Type B pancreatic cell (in vitro differentiated cells): ENCODE measurements around the gene MSH3. TPM values are rescaled to one million over a fixed set of nuclear protein-coding genes. Genes with fewer than 3 reads are reported as not detected.

Source experiments
- DNase-seq: peaks from one replicate; pipeline ENCODE4 v3.0.0; 2021; ENCODE audit warnings: mixed read lengths; ENCODE audit not compliant: unreplicated experiment; ENCODE audit errors: extremely low spot score
- H3K27ac Mint-ChIP-seq: 2 replicates; pipeline ENCODE4 v1.8.0; 2021; ENCODE audit warnings: mild to moderate bottlenecking, mixed read lengths
- H3K27me3 Mint-ChIP-seq: 2 replicates; pipeline ENCODE4 v1.8.0; 2021; ENCODE audit warnings: mixed read lengths
- H3K36me3 Mint-ChIP-seq: 2 replicates; pipeline ENCODE4 v1.8.0; 2021; ENCODE audit warnings: mixed read lengths
- H3K4me1 Mint-ChIP-seq: one replicate; pipeline ENCODE4 v1.8.0; 2021; ENCODE audit warnings: mixed read lengths; ENCODE audit not compliant: unreplicated experiment
- H3K4me3 Mint-ChIP-seq: 2 replicates; pipeline ENCODE4 v1.8.0; 2021; ENCODE audit warnings: mild to moderate bottlenecking, mixed read lengths
- H3K9me3 Mint-ChIP-seq: 2 replicates; pipeline ENCODE4 v1.8.0; 2021; ENCODE audit warnings: mixed read lengths
- CTCF ChIP-seq: fragments of 200-600 bp; sonication (generic); conservative IDR thresholded peaks from 2 replicates; pipeline ENCODE4 v1.5.0; 2021; ENCODE audit warnings: antibody characterized with exemption, mild to moderate bottlenecking
- total RNA-seq: library from RNA; stranded (reverse); gene quantifications from 2 replicates; pipeline ENCODE4 v1.2.1, GENCODE V29; 2021; ENCODE audit warnings: low replicate concordance

The MSH3 gene
- total RNA-seq, 1 donor from 2014 or later: 13.9 TPM

- peaks cover 3% of the 10 kb centered on the region for H3K36me3 Mint-ChIP-seq
- no peaks in the 10 kb centered on the region for H3K4me1 Mint-ChIP-seq
- no peaks in the 10 kb centered on the region for H3K9me3 Mint-ChIP-seq
- no peak for TF ChIP-seq CTCF
- H3K27me3 Mint-ChIP-seq: no peaks in the 10 kb centered on the region
- H3K27ac Mint-ChIP-seq: no peak overlapping the region
- DNase-seq: no peak
- no peak overlapping the region for H3K4me3 Mint-ChIP-seq
Measured at GRCh38 chr5:80689627-80690026, 35.2 kb downstream of the MSH3 start.

- TF ChIP-seq CTCF: no peak
- no peaks in the 10 kb centered on the region for H3K9me3 Mint-ChIP-seq
- no peak overlapping the region for H3K4me3 Mint-ChIP-seq
- no peak for DNase-seq
- H3K27ac Mint-ChIP-seq: peak overlapping the region; percentile 24
- peaks cover 8% of the 10 kb centered on the region for H3K36me3 Mint-ChIP-seq
- no peaks in the 10 kb centered on the region for H3K4me1 Mint-ChIP-seq
- H3K27me3 Mint-ChIP-seq: no peaks in the 10 kb centered on the region
Measured at GRCh38 chr5:80695666-80696065, 41.2 kb downstream of the MSH3 start.

- peaks cover 8% of the 10 kb centered on the region for H3K36me3 Mint-ChIP-seq
- TF ChIP-seq CTCF: no peak
Measured at GRCh38 chr5:80696450-80696849, 42.0 kb downstream of the MSH3 start.

GRCh38 chr5:80697100-80697499, 42.6 kb downstream of the MSH3 start:
- Mint-ChIP-seq H3K27ac (no peak overlapping the region), H3K36me3 (peaks cover 8% of the 10 kb centered on the region), H3K27me3 (no peaks in the 10 kb centered on the region), H3K9me3 (no peaks in the 10 kb centered on the region), H3K4me1 (peaks cover 8% of the 10 kb centered on the region), H3K4me3 (no peak overlapping the region)
- TF ChIP-seq CTCF: no peak
- DNase-seq: no peak

More at GRCh38 chr5:80696450-80696849, 42.0 kb downstream of the MSH3 start:
- no peak for DNase-seq
- no peaks in the 10 kb centered on the region for H3K9me3 Mint-ChIP-seq
- H3K27me3 Mint-ChIP-seq: no peaks in the 10 kb centered on the region
- H3K27ac Mint-ChIP-seq: no peak overlapping the region
- H3K4me1 Mint-ChIP-seq: peaks cover 1% of the 10 kb centered on the region
- H3K4me3 Mint-ChIP-seq: no peak overlapping the region

- H3K36me3 Mint-ChIP-seq: peaks cover 8% of the 10 kb centered on the region
- no peak overlapping the region for H3K27ac Mint-ChIP-seq
- H3K27me3 Mint-ChIP-seq: no peaks in the 10 kb centered on the region
- no peak overlapping the region for H3K4me3 Mint-ChIP-seq
- TF ChIP-seq CTCF: no peak
- H3K4me1 Mint-ChIP-seq: peaks cover 10% of the 10 kb centered on the region
- H3K9me3 Mint-ChIP-seq: no peaks in the 10 kb centered on the region
- DNase-seq: no peak
Measured at GRCh38 chr5:80698369-80698768, 43.9 kb downstream of the MSH3 start.

GRCh38 chr5:80701597-80701996, 47.1 kb downstream of the MSH3 start:
- Mint-ChIP-seq H3K27ac (no peak overlapping the region), H3K9me3 (no peaks in the 10 kb centered on the region), H3K36me3 (peaks cover 20% of the 10 kb centered on the region), H3K4me1 (peaks cover 10% of the 10 kb centered on the region), H3K4me3 (no peak overlapping the region), H3K27me3 (no peaks in the 10 kb centered on the region)
- TF ChIP-seq CTCF: no peak
- DNase-seq: no peak
